NCI-H524 (cell line): Measurements from ENCODE around the gene PPP1R9B.

Source experiments
- DNase-seq, 2 experiments: peaks; one replicate each; lab custom pipeline; 2025; lab: John Stamatoyannopoulos, UW

The PPP1R9B gene

GRCh38 chr17:50105811-50106210 is 44.7 kb downstream of the PPP1R9B start:
- DNase-seq, result no peak

DNA sequence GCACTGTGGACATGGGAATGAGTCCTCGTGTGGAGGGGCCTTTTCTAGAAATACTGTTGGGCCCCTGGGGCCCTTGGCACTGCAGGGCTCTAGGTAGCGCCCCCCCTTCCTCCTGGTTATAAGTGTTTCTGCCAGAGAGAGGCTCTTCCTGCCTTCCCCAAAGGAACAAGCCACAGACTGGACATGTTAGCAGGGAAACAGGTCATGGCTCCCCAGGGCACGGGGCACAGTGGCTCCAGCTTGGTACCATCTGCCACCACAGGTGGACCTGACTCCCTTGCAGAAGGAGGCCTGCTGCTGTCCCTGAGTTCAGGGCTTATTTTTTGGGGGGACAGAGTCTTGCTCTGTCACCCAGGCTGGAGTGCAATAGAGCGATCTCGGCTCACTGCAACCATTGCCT is 46.5 kb downstream of the PPP1R9B start:
- DNase-seq, result no peak

DNA sequence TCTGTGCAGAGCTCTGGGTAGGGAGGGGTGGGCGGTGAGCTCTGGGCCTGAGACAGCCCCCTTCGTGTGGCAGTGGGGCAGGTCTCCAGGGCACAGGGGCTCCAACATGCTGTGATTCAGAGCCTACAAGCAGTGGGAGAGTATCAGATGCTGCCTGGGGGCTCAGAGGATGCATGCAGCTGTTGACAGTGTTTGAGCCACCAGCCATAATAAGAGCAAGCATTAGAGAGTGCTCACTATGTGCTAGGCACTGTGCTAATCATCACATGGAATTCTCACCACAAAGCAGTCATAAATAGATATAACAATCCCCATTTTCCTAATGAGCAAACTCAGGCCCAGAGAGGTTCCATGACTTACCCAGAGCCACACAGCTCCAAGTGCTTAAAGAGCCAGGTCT is 47.2 kb downstream of the PPP1R9B start:
- no peak for DNase-seq

- DNase-seq, result no peak
Measured at GRCh38 chr17:50102164-50102991, 48.1 kb downstream of the PPP1R9B start.

GRCh38 chr17:50101346-50102163 is 48.9 kb downstream of the PPP1R9B start:
- no peak for DNase-seq

GRCh38 chr17:50100921-50101345 is 49.5 kb downstream of the PPP1R9B start:
- DNase-seq, result no peak

DNA sequence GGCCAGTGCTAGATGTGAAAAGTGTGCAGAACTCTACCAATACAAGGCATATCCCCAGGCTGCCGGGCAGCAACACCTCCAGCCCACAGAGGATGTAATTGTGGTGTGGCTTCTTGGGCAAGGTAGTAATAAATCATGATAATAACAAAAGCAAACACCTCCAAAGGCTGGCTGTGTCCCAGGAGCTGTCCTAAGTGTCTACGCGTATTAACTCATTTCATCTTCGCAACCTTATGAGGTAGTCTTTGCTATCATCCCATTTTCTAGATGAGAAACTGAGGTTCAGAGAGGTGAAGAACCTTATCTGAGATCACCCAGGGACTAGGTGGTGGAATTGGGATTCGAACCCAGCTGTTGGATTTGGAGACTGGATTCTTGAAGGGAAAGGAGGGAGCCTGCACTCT is 50.0 kb downstream of the PPP1R9B start:
- no peak for DNase-seq

DNA sequence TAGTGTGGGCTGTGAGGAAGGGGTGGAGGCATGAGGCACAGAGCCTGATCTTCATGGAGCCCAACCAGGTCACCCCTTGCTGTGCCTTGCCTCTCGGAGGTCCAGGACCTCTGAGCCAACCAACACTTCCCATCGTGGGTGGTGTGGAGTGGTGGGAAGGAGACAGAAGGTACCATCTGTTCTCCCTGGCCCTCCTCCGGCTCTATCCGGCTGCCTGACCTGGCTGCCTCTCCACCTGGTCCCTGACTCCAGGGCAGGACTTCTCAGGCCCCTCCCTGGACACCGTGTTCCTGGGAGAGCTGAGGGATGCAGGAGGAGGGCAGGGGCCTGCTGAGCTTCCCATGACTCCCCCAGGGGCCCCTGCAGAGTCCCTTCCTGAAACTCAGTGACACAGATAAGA is 51.5 kb downstream of the PPP1R9B start:
- DNase-seq, result peak in 1 of 2 experiments; percentile 14

DNA sequence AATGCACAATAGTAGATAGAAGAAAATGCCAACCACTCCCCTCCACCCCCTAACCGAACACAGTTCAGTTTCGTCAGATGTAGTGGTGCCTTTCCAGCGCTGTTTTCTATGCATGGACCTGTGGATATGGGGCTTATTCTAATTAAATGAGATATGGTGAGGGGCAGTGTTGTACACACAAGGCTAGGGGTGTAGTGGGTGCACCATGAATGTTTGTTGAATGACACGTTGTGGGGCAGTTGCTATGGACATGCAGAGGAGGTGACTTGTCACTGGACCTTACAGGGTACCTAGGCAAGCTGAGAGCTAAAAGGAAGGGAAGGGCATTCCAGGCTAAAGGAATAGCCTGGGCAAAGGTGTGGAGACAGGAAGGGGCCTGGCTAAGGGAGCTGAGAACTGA is 51.9 kb downstream of the PPP1R9B start:
- DNase-seq, result no peak

DNA sequence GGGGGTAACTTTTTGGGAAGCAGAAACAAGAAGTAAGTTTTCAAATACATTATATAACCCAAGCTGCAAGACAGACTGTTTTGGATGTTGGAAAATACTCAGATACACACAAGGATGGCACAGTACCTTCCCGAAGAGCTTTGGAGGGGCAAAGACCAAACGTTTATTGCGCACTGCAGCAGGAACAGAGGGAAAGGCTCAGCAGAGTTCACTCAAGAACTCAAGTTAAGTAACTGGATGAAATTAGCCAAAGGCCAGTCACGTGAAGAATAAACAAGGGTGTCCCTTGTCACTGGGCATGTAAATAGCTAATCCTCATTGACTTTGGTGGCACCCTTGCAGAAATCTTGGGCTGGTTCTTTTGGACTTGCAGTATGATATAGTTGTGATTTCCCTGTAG is 52.6 kb downstream of the PPP1R9B start:
- no peak for DNase-seq

DNA sequence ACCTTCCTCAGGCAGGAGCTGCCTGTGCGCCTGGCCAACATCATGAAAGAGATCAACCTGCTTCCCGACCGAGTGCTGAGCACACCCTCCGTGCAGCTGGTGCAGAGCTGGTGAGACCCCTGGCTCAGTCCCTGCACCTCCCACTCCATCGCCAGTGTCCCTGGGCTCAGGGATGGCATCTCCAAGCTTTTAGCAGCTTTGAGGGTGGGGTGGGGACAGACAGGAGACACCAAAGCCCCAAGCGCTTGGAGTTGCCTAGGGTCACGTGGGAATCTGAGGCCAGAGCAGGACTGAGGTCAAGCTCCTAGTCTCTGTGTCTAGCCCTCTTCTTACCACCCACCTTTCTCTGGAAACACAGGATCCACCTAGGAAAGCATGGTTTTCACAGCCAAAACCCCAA is 53.0 kb downstream of the PPP1R9B start:
- no peak for DNase-seq

DNA sequence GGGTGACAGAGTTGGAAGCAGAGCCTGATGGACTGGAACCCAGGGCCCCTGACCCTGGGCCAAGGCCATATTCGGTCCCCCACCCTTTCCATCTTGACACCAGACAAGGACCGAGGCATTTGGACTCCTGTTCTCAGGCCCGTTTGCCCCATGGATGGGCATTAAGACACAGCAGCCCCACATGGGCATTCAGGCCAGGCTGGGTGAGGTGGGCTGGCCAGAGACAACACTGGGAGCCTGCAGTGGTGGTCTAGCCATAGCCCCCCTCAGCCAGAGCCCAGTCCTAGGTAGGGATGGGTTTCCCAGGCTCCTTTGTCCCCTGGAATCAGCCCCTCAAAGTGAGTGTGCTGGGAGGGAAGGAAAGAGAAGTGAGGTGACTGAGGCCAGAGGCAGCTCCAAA is 53.7 kb downstream of the PPP1R9B start:
- DNase-seq, result no peak

GRCh38 chr17:50096092-50096491 is 54.4 kb downstream of the PPP1R9B start:
- no peak for DNase-seq

DNA sequence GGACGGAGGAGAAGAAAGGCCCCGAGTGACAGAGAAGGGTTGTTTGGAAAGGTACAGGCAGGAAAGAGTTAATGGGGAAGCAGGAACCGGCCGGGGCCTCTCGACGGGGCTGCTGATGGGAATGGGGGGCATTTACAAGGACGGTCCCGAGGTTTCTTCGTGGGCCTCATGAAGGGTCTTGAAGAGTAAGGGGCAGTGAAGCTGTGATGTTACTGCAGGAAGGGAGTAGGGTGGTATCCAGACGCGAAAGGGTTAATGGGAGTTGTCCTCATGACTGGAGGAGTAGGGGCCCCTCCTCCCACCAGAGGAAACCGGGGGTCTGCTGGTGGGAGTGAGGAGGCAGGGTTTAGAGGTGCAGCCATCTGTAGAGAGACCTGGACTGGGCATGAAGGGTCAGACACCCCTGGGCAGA is 54.8 kb downstream of the PPP1R9B start:
- DNase-seq, result peak in 1 of 2 experiments; percentile 34

DNA sequence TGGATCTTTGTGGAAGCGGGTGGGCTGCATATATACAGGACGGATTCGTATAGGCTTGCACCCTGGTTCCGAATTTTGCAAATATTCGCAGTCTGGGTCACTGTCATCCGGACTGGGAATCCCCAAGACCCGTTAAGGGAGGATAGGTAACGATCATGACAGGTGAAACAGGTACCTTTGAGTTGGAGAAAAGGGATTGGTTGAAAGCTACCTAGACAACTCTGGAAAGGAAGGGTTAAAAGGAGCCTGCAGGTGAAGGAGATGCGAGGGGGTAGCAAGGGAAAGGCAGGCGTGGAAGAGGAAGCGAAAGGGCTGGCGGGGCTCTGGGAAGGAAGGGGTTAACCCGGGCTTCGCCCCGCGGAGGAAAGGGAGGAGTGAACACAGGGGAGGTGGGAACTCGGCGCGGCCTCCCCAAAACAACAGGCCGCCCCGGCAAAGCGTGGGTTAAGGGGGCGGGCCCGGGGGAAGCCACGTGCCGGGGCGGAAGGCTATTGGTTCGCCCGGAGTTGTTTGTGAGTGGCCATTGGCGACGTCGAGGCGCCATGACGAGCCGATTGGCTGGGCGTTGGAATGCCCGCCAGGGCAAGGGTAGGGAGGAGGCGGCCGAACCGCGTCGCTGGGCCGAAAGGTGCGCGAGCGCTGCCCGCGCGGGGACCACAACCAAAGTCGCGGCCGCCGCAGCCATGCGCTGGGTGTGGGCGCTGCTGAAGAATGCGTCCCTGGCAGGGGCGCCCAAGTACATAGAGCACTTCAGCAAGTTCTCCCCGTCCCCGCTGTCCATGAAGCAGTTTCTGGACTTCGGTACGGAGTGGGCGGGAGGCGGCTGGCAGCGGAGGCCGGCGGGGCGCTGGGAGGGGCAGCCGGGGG is 55.5 kb downstream of the PPP1R9B start, which contains the start of gene PDK2:
TSS of gene PDK2 (plus strand) at position 599 of the 867 bp plus-strand sequence. CDS start at position 684, 85 bp downstream.
- DNase-seq, result peak; percentile 87 to 98

- peak; percentile 88 to 96 for DNase-seq
Measured at GRCh38 chr17:50094243-50094752, 56.2 kb downstream of the PPP1R9B start.

GRCh38 chr17:50093807-50094206 is 56.7 kb downstream of the PPP1R9B start:
- no peak for DNase-seq

GRCh38 chr17:50093246-50093645 is 57.2 kb downstream of the PPP1R9B start:
- no peak for DNase-seq

GRCh38 chr17:50091918-50092285 is 58.6 kb downstream of the PPP1R9B start:
- no peak for DNase-seq

DNA sequence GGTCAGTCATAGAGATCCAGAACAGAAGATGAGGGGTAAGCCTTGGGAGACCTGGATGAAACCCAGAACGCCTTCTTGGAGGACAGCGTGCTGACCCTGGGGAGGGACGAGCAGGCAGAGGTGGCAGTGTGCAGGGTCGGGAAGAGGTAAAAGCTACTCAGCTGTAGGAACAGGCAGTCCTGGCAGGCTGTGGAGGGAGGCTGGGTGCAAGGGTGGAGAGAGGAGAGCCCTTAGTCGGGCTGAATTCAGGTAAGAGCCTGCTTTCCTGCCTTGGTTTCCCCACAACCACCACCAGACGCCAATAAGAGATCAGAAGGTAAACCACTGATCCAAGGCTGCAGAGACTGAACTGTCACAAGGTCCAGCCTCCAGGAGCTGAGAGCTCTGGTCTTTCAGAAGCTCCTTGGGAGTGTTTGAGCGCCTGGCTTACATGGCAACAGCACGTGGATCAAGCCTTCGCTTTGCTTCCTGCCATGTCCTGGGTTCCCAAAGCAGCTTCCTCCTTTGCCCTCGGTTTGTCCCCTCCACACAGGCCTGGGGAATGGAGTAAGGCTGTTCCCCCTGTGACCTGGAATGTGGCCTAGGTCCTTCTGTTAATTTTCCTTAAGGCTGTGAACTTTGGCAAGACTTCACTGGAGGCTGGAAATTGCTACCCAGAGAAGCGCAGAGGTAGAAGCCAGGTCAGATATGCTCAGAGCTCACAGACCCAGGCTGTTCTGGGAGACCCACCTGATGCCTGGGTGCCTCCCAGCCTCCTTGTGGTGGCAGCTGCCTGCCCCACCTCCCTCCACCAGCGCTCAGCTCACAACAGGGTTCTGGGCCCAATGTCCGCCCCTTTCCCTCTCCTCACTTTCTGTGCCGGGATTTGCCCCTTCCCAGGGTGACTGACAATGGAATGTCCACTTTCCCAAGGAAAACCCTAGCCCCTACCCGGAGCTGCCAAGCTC is 59.2 kb downstream of the PPP1R9B start:
- no peak for DNase-seq

DNA sequence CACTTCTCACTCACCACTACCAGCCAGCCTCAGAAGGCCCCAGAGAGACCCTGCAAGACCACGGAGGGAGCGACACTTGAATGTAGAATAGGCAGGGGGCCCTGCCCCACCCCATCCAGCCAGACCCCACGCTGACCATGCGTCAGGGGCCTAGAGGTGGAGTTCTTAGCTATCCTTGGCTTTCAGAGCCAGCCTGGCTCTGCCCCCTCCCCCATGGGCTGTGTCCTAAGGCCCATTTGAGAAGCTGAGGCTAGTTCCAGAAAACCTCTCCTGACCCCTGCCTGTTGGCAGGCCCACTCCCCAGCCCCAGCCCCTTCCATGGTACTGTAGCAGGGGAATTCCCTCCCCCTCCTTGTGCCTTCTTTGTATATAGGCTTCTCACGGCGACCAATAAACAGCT is 60.4 kb downstream of the PPP1R9B start:
- no peak for DNase-seq
